HepG2 (cell line): Measurements from ENCODE around the gene HAGHL. TPM values are rescaled to one million over a fixed set of nuclear protein-coding genes. Genes with fewer than 3 reads are reported as not detected.

ENCODE experiments used
- KIAA2018 ChIP-seq: sonication (generic); formaldehyde crosslinking; IDR thresholded peaks from 2 replicates; pipeline ENCODE4 v1.5.0; 2020; ENCODE audit warnings: mild to moderate bottlenecking, missing genetic modification reagents, borderline replicate concordance
- PAXIP1 ChIP-seq: sonication (generic); formaldehyde crosslinking; conservative IDR thresholded peaks from 2 replicates; pipeline ENCODE4 v1.4.0; 2020; ENCODE audit warnings: mild to moderate bottlenecking, missing genetic modification reagents, moderate library complexity
- RORA ChIP-seq: sonication (generic); formaldehyde crosslinking; IDR thresholded peaks from 2 replicates; pipeline ENCODE4 v1.5.0; 2020; ENCODE audit warnings: mild to moderate bottlenecking, missing genetic modification reagents, moderate library complexity
- SYNCRIP ChIP-seq: fragments of 200-400 bp; formaldehyde crosslinking; IDR thresholded peaks from 2 replicates; pipeline ENCODE4 v1.6.1; 2018; ENCODE audit warnings: mild to moderate bottlenecking, low read depth, low read length; ENCODE audit not compliant: insufficient read depth
- ZNF383 ChIP-seq: sonication (generic); formaldehyde crosslinking; IDR thresholded peaks from 2 replicates; pipeline ENCODE4 v1.4.0; 2020; ENCODE audit warnings: missing genetic modification reagents, mild to moderate bottlenecking, borderline replicate concordance
- ZNF678 ChIP-seq: sonication (generic); formaldehyde crosslinking; IDR thresholded peaks from 2 replicates; pipeline ENCODE4 v1.4.0; 2020; ENCODE audit warnings: mild to moderate bottlenecking, missing genetic modification reagents
- polyA plus RNA-seq, 8 experiments: library from polyadenylated mRNA; depleted of rRNA in 3 of 8; stranded (reverse) in 7 of 8; unstranded in 1 of 8; fragments of >200 nt; fragmentation: Illumina TruSeq in 4 of 8; extraction: Trizol in 4 of 8; gene quantifications; 2 replicates each; pipeline versions ENCODE4 v1.2.1 to v1.2.3, GENCODE V29; 2011 to 2016; ENCODE audit warnings: low read depth in 4 of 8, missing spikeins in 1 of 8, mixed read lengths in 1 of 8; ENCODE audit not compliant: insufficient read depth in 1 of 8
- total RNA-seq, 5 experiments: library from RNA; depleted of rRNA; stranded (reverse); fragments of >200 nt; fragmentation: Illumina TruSeq; extraction: Trizol; gene quantifications; 2 replicates each; pipeline ENCODE4 v1.2.3, GENCODE V29; 2016; ENCODE audit warnings: low read depth in 1 of 5
- TF ChIP-seq, protein P1 (sequence below): sonication (generic); IDR thresholded peaks from 2 replicates; pipeline ENCODE4 v1.6.1; 2016; ENCODE audit warnings: low read depth, borderline replicate concordance

The HAGHL gene
- total and polyA plus RNA-seq, 2 of the 13 experiments (the other 11 are each of a cell fraction or from before 2014, with no cell fraction given) = 3.4 to 8.4 TPM

DNA sequence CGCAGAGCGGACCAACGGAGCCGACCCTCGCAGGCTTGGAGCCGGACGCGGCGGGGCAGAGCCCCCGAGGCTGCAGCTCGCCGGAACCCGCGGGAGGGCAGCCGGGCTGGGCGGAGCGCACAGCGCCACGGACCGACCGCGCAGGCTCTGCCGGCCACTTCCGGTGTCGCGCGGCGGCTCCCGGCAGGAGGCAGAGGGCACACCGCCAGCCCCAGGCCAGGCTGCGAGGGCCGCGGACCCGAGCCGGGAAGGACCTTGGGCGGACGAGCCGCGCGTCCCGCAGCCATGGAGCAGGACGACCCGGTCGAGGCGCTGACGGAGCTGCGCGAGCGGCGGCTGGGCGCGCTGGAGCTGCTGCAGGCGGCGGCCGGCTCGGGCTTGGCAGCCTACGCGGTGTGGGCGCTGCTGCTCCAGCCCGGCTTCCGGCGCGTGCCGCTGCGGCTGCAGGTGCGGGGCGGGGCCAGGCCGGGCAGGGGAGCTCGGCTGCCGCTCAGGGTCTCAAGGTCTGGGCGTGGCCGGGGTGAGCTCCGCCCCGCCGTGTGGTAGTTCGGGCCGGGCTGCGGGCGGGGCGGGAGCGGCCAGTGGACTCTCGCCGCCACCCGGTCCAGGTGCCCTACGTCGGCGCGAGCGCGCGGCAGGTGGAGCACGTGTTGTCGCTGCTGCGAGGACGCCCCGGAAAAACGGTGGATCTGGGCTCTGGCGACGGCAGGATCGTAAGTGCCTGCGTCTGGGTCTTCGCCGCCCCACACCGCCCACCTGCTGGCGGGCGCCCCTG is 5.7 kb upstream of the HAGHL start, which contains the start of gene ANTKMT (continued):
- TF ChIP-seq PAXIP1 (CRISPR knock-in tag) (peak; percentile 7), RORA (CRISPR knock-in tag) (no peak), SYNCRIP (no peak), ZNF383 (CRISPR knock-in tag) (no peak), ZNF678 (CRISPR knock-in tag) (0 out of 2 replicates have a peak, but pooled peaks have one; percentile 69), KIAA2018 (CRISPR knock-in tag) (no peak)
- TF ChIP-seq, protein P1, sequence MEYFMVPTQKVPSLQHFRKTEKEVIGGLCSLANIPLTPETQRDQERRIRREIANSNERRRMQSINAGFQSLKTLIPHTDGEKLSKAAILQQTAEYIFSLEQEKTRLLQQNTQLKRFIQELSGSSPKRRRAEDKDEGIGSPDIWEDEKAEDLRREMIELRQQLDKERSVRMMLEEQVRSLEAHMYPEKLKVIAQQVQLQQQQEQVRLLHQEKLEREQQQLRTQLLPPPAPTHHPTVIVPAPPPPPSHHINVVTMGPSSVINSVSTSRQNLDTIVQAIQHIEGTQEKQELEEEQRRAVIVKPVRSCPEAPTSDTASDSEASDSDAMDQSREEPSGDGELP = peak; percentile 21; the same call in 1 of the 2 replicates
